Measurements from ENCODE around the gene ZNF280D.

Gene ZNF280D

DNA sequence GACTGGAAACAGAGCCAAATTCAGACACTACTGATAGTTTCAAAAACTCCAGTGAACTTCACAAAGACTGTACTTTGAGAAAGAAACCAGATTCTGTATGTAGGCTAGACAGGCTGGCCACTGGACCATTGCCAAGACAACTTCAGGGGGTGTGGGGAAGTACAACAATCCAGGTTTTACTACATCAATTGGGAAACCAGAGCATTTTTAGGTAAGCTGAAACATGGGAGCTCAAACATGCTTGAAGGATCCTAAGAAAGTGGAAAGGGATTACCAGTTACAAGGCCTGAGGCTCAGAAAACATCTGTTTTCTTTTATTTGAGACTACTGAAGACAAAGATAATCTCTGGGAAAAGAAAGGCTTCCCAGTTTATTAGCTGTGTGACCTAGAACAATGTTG is 26.9 kb upstream of the ZNF280D start:
- TF ChIP-seq, protein P1, sequence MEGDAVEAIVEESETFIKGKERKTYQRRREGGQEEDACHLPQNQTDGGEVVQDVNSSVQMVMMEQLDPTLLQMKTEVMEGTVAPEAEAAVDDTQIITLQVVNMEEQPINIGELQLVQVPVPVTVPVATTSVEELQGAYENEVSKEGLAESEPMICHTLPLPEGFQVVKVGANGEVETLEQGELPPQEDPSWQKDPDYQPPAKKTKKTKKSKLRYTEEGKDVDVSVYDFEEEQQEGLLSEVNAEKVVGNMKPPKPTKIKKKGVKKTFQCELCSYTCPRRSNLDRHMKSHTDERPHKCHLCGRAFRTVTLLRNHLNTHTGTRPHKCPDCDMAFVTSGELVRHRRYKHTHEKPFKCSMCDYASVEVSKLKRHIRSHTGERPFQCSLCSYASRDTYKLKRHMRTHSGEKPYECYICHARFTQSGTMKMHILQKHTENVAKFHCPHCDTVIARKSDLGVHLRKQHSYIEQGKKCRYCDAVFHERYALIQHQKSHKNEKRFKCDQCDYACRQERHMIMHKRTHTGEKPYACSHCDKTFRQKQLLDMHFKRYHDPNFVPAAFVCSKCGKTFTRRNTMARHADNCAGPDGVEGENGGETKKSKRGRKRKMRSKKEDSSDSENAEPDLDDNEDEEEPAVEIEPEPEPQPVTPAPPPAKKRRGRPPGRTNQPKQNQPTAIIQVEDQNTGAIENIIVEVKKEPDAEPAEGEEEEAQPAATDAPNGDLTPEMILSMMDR (conservative IDR thresholded peaks at IDR 0.05), result no peak
- no peak overlapping the region for H3K27ac ChIP-seq

GRCh38 chr15:56759450-56759845 is 26.1 kb upstream of the ZNF280D start:
- TF ChIP-seq, protein P1 (conservative IDR thresholded peaks at IDR 0.05), result no peak
- H3K27ac ChIP-seq, result no peak overlapping the region

- TF ChIP-seq, protein P1 (conservative IDR thresholded peaks at IDR 0.05), result no peak
- H3K27ac ChIP-seq, result no peak overlapping the region
Measured at GRCh38 chr15:56758770-56759449, 25.6 kb upstream of the ZNF280D start.

DNA sequence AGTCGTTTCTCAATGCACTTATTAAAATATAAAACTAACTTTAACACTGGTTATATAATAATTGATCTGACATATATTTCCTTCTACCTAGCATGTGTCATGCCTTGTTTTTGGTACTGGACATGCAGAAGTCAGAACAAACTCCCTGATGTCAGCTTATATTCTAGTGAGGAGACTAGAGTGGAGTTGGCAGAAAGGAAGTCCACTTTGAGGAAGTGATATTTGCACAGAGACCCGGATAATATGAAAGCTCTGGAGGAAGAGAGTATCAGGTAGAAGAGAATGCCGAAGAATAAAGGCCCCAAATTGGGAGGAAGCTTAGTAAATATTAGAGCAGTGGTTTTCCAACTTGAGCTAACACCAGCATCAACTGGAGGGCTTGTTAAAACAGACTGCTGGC is 24.6 kb upstream of the ZNF280D start:
- H3K27ac ChIP-seq, result no peak overlapping the region
- TF ChIP-seq, protein P1 (conservative IDR thresholded peaks at IDR 0.05), result no peak

DNA sequence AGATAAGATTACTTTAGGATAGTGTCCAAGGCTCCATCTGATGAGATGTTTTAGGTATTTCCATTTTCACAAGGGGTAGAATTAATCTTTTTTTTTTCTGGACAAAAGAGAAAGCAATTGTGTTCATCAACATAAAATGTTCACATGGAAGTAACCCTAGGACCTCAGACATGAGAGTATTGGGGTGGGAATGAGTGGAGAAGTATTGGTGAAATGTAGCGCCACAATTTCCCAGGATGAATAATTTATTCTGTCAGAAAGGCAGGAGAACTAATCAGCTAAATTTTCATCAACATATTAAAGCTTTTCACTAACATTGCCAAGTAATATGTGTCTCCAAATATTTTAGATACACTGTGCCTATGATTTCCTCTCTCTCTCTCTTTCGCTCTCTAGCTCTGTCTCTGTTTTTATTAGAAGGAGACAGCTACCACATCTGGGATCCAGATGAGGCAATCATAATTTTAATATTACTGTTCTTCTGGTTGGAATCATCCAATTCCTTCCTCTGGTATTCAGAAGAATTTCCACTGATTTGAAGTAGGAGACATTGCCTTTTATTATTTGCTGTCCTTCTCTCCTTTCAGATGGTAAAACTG is 21.6 kb upstream of the ZNF280D start:
- no peak overlapping the region for H3K27ac ChIP-seq

GRCh38 chr15:56752986-56753385 is 19.7 kb upstream of the ZNF280D start:
- no peak overlapping the region for H3K27ac ChIP-seq

More for the DNA sequence above, 21.6 kb upstream of the ZNF280D start:
- TF ChIP-seq, protein P1 (conservative IDR thresholded peaks at IDR 0.05), result no peak

DNA sequence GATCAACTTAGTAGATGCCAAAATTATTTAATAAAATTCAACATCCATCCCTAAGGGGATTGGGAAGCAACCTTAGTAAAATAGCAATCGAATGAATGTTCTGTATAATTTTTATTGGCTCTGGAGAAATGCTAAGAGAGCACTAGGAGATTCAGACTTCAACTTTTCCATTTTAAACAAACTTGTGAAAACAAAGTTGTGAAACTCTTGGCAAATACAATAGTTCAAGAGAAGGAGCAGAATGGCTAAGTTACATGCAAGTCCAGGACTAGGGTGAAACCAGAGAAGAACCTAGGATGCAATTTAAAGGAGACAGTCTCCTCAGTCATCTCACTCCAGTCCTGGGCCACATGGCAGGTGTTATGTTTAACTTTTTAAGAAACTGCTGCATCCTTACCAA is 16.7 kb upstream of the ZNF280D start:
- TF ChIP-seq, protein P1 (conservative IDR thresholded peaks at IDR 0.05), result no peak
- H3K27ac ChIP-seq, result no peak overlapping the region

More at GRCh38 chr15:56752986-56753385, 19.7 kb upstream of the ZNF280D start:
- TF ChIP-seq, protein P1 (conservative IDR thresholded peaks at IDR 0.05), result no peak

Data from VCaP (cell line).